Left kidney (tissue), 2 donors: ENCODE data around the gene RERE. TPM values are rescaled to one million over a fixed set of nuclear protein-coding genes. Genes with fewer than 3 reads are reported as not detected.
"Not testable (repeated sequence)": the region's sequence is repeated elsewhere in the genome, so short reads cannot be mapped to it uniquely, and the experiment has no call there.

Source experiments
- DNase-seq: peaks from one replicate; pipeline ENCODE4 v3.0.0-alpha.2; 2013
- polyA plus RNA-seq: library from polyadenylated mRNA; unstranded; fragments of 120-200 nt; gene quantifications from one replicate; pipeline ENCODE4 v1.2.1, GENCODE V29; 2013; ENCODE audit not compliant: insufficient read length

Gene RERE
- polyA plus RNA-seq, 1 donor, result 163 TPM

DNA sequence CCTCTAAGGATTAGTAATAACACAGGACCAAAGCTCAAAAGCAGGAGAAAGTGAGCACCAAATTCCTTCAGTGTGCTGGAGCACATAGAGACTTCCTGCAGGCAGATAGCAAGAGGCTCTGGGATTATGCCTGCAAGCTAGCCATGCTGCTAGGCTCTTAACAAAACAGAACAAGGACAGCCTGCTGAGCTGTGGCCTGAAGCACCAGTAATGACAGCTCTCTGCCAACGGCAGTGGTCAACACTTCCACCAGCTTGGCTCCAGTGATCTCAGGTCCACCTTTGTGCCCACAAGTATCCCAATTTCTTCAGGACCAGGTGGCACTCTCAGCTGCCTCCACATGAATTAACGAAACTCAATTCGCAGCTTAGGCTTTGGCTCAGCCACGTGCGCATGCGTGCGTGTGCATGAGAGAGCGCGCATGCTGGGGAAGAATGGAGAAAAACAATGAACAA is 435.4 kb downstream of the RERE start:
- DNase-seq, result no peak

DNA sequence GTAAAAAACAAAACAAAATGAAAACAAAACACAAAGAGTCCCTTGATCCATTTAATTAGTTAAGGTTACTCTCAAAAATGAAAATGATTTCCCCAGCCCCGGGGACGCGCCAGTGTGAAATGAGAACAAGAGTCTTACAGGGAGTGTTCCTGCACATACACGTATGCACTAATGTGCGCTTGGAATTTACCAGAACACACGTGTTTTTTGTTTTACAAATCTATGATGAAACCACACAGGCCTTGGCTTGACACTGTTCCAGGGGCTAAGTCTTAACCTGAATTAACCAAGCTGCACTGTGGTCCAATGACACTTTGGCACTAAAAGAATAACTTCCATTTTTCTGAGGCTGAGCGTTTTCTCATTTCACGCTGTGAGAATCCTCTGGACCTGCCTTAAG is 435.8 kb downstream of the RERE start:
- DNase-seq, result no peak

DNA sequence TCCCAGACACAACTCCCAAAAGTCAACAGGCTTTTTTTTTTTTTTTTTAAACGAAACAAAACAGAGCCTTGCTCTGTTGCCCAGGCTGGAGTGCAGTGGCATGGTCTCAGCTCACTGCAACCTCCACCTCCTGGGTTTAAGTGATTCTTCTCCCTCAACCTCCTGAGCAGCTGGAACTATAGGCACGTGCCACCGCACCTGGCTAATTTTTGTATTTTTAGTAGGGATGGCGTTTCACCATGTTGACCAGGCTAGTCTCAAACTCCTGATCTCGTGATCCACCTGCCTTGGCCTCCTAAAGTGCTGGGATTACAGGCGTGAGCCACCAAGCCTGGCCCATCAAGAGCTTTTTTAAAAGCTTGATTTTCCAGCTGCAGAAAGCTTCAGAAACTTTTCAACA is 437.1 kb downstream of the RERE start:
- not testable (repeated sequence) for DNase-seq

- no peak for DNase-seq
Observed at GRCh38 chr1:8379513-8380186, 437.8 kb downstream of the RERE start.

DNA sequence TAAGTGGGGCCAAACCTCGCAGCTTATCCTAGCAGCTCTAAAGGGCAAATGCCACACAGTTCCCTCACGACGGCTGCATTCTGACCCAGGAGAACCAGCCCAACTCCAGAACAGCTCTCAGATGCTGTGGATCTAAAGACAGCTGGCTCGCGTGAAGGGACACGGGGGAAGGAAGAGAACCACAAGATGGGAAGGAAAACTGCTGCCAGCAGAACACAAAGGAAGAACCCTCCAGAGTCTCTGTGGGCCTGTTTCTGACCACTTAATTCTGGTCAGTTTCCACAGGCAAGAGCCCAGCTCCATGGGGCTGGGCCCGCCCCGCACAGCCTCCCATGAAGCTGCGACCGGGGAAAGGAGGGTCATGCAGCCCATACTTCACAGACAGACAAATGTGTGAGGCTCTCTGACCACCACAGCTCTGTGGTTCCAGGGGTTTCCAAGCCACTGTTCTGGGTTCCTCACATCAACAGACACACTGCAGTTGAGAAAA is 438.4 kb downstream of the RERE start:
- no peak for DNase-seq

GRCh38 chr1:8378178-8378577 is 439.3 kb downstream of the RERE start:
- no peak for DNase-seq

DNA sequence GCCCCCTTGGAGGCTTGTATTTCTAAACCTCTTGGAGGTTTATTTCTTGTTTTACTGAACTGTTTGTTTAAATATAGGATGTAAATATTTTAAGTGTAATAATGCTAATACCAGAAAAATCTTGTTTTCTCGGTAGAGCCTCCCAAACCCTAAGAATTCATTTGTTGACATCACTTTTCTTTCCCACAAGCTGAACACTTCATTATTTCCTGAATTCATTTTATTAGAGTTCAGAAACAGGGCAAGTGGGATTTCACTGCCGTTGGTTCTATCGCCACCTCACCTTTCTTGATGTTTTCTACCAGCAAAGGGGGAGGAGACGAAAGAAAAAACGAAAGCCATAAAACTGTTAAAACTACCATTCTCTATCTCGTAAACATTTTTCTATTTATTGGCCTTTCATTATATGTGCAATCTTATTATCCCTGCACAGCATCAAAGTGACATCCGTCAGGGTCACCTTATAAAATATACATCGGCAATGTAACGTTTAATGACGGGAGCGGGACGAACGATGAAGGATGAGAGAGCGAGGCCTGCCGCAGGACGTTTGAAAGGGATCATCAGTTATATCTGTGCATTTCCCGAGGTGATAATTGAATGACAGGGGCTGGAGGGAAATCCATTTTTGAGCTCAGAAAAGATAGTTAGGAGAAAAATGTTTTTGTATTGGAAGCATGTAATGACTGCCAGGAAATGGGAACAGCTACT is 440.0 kb downstream of the RERE start:
- DNase-seq, result no peak

DNA sequence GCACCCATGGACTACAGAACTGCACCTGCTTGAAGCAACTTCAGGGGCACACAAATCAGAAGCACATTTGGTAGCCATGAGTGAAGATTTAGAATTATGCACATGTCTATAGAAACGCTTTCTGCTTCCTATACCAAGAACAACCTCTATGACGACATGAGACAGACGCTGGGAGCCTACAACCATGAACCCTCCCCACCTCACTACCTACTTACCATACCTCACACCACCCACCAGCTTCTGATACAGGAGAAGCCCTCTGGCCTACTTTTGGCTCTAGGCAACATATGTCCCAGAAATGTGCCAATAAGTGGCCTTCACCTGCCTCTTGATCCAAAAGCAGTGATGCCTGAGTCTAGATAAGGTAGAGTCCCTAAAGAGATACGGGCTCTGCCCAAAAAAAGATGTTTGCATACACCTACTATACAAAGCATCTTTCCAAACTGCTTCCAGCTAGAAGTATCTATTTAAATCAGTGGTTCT is 441.0 kb downstream of the RERE start:
- DNase-seq, result no peak

DNA sequence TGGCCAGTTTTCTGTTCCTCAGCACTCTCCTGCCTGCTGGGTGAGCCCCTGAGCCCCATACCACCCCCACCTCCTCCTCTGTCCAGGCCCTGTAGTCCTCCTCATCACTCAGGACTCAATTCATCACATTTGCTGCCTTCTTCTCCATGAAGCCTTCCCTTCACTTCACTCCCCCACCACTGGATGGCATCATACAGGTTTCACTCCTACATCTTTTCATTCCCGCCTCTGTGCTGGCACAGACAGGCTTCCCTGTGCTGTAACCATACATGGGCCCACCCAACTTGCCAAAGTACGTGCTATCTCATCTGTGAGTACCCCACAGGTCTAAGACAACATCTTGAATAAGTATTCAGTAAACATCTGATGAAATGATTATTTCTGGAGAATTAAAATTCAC is 442.6 kb downstream of the RERE start:
- no peak for DNase-seq

DNA sequence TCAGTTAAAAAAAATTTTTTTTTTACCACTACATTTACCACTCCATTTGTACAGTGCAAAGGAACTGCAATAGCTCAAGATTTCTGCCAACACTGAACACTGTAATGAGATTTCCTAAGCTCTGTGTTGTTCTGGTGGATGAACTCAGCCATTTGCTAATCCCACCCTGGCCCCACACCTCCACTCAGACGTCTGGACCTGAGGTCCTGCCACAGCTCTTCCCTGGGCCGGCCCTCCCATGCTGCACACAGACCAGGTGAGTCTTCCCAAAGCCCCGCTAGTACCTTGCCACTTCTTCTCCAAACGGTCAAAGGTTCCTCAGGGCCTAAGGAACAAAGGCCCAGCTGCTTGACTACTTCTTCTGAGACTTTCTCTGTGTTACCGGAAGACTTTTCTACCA is 443.1 kb downstream of the RERE start:
- DNase-seq, result no peak

- no peak for DNase-seq
Observed at GRCh38 chr1:8373581-8374241, 443.7 kb downstream of the RERE start.

- DNase-seq, result no peak
Observed at GRCh38 chr1:8373125-8373524, 444.3 kb downstream of the RERE start.

DNA sequence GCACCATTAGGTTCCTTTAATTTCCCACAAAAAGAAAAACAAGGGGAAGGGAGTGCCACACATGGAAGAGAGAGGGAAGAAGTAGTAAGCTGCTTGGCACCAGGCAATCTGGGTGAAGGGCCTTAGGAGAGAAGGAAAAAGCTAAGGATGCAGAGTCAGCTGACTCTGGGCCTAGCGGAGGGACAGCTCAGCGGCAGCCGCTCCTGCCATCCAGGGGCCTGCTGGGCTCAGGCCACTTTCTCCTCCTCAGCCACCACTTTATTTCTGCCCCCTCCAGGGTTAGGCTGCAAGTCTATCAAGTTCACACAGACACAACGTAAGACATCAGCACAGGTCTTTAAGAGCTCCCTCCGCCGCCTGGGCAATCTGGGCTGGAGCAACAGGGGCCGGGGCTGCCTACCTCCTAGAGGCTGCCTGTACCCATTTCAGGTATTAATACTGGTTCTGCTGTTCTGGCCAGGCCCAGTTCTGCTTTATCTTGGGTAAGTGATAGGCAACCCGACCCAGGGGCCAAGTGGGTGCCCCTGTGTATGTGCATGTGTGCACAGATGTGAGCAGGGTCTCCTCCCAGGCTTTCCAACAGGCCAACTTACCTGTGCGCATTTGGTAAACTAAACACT is 446.0 kb downstream of the RERE start:
- no peak for DNase-seq

GRCh38 chr1:8370905-8371315 is 446.5 kb downstream of the RERE start:
- no peak for DNase-seq

- no peak for DNase-seq
Observed at GRCh38 chr1:8370046-8370881, 447.2 kb downstream of the RERE start.

DNA sequence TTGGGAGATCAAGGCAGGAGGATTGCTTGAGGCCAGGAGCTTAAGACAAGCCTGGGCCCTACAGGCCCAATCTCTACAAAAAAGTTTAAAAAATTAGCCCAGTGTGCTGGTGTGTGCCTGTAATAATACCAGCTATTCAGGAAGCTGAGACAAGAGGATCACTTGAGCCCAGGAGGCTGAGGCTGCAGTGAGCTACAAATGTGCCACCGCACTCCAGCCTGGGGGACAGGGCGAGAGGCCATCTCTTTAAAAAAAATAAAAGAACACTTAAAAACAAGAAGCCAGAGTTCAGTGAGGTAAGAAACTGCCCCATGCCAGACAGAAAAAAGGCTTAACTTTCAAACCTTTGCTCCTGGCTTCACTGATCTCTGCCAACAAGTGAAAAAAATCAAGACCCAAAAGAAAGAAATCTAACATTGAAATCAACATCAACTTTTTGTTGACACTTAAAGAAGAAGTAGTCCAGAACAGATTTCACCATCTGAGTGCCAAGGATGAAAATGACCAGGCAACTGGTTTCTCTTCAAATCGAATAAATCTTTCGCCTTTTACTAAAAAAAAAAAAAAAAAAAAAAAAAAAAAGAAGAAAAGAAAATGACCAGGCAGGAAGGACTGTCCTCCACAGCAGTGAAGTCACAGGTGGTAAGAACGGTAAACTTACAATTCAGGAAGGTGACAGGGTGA is 448.3 kb downstream of the RERE start:
- no peak for DNase-seq

GRCh38 chr1:8367571-8368194 is 449.8 kb downstream of the RERE start:
- no peak for DNase-seq

DNA sequence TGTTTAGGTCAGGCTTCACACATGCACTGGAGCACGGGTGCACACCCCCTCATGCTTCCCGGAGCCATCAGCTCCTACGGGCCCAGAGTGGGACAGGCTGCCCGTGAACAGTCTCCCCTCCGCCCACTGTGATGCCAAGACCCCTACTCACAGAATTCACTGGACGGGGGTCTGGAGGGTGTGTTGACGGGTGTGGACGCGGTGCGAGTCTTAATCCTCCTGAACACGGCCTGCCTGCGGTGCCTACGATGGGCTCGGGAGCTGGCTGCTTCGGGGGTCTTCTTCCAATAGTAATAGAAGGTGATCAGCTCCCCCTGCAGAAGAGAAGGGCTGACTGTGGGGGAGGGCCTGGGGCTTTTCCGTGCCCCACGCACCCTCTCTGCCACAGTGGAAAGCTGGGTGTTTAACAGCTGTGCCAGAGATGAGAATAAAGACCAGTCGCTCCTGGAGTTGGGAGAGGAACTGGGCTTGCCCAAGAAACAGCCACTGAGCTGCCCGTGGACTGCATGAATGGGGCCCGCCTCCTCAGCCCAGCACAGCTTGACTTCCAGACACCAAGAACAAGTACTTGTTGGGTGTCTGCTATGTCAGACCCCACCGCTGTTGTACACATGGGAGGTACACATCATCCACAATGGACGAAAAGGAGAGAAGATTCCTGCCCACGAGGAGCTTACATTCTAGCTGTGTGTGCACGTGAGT is 451.6 kb downstream of the RERE start:
- DNase-seq, result no peak

GRCh38 chr1:8364528-8365442 is 452.7 kb downstream of the RERE start:
- DNase-seq, result no peak
